Smooth muscle cell (in vitro differentiated cells): ENCODE measurements around the gene COL27A1. TPM values are rescaled to one million over a fixed set of nuclear protein-coding genes. Genes with fewer than 3 reads are reported as not detected.

Experiments
- microRNA counts: library from miRNA; unstranded; fragments of <30 nt; microRNA quantifications from one replicate; lab custom pipeline; 2016
- microRNA-seq: library from miRNA; unstranded; fragments of <30 nt; microRNA quantifications from one replicate; pipeline ENCODE4, GENCODE V29; 2016; ENCODE audit warnings: borderline number of aligned reads
- polyA plus RNA-seq: library from polyadenylated mRNA; unstranded; fragments of >200 nt; fragmentation: Nextera tagmentation; extraction: Ambion mirVana; gene quantifications from 2 replicates; pipeline ENCODE4 v1.2.1, GENCODE V29; 2016
- small RNA-seq: library from RNA; depleted of rRNA; stranded (forward); fragments of <200 nt; gene quantifications from one replicate; pipeline ENCODE3, GENCODE V24; 2014
- total RNA-seq: library from RNA; depleted of rRNA; stranded (reverse); fragments of >200 nt; gene quantifications from 2 replicates; pipeline ENCODE4 v1.2.3, GENCODE V29; 2014

The COL27A1 gene
- total and polyA plus RNA-seq, 2 experiments from 2014 or later, result 18.1 to 19.9 TPM

MicroRNAs encoded within 50 kb of the gene (microRNA counts, 767-probe panel; counts per million panel counts)
- microRNA hsa-miR-455-3p (lab: Ali Mortazavi, UCI) (6,217 counts per million, percentile 32 among the panel's probes with 10 or more counts), microRNA hsa-miR-455-5p (lab: Ali Mortazavi, UCI) (5,667 counts per million, percentile 25 among the panel's probes with 10 or more counts)

Small RNAs within 50 kb of the gene (microRNA-seq; reads per million reads assigned to microRNA genes)
- 13,734 reads per million, percentile 95 among the genes with 10 or more reads in this experiment for gene MIR455

Small RNAs within 50 kb of the gene (small RNA-seq; reads per million reads assigned to genes)
- 16.5 reads per million, percentile 86 among the genes with 10 or more reads in this experiment for gene MIR455

Other genes with a start within 250 kb of the COL27A1 start
- gene AMBP, start 77.2 kb upstream of the COL27A1 start, total RNA-seq, result not detected in 2 replicates
- 0.35 and 0.46 TPM in 2 replicates for gene AMBP, start 77.2 kb upstream of the COL27A1 start, polyA plus RNA-seq
- 0.09 TPM in 1 of 2 replicates, not detected in the other for gene KIF12, start 56.2 kb upstream of the COL27A1 start, total RNA-seq
- gene KIF12, start 56.2 kb upstream of the COL27A1 start, polyA plus RNA-seq, result 0.21 TPM in 1 of 2 replicates, not detected in the other
- gene ORM1, start 167.6 kb downstream of the COL27A1 start, total RNA-seq, result not detected in 2 replicates
- gene ORM1, start 167.6 kb downstream of the COL27A1 start, polyA plus RNA-seq, result 0.46 and 0.74 TPM in 2 replicates
- 0.27 TPM in 1 of 2 replicates, not detected in the other for gene ORM2, start 174.3 kb downstream of the COL27A1 start, total RNA-seq
- gene ORM2, start 174.3 kb downstream of the COL27A1 start, polyA plus RNA-seq, result not detected in 2 replicates
- gene AKNA, start 232.4 kb downstream of the COL27A1 start, total RNA-seq, result 3.0 and 4.7 TPM in 2 replicates
- gene AKNA, start 232.4 kb downstream of the COL27A1 start, polyA plus RNA-seq, result 2.8 and 3.2 TPM in 2 replicates